8988T (cell line): Measurements from ENCODE around the gene PDE6C.
A peak's percentile ranks its signal among the peaks of the same experiment; 100 is the strongest.
"Not testable (repeated sequence)": the region's sequence is repeated elsewhere in the genome, so short reads cannot be mapped to it uniquely, and the experiment has no call there.

Source experiments
- DNase-seq: peaks from one replicate; pipeline ENCODE4 v3.0.0; 2011

PDE6C gene

DNA sequence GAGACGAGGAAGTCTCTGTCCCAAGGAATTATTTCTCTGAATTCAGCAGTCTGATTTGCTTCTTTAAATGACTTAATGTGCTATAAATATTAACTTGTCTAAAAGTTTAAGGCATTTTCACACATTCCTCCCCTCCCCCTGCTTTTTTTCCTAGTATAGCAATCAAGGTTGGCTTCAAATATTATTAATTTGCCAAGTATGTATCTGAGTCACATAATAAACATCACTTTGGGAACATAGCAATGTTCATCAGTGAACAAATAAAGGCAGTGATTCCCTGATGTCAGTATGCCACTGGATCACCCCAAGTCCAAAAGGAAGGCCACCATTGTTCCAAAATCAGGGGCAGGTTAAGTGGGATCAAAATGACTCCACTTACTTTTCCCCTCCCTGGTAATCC, 40.5 kb downstream of the PDE6C start:
- DNase-seq: no peak

DNA sequence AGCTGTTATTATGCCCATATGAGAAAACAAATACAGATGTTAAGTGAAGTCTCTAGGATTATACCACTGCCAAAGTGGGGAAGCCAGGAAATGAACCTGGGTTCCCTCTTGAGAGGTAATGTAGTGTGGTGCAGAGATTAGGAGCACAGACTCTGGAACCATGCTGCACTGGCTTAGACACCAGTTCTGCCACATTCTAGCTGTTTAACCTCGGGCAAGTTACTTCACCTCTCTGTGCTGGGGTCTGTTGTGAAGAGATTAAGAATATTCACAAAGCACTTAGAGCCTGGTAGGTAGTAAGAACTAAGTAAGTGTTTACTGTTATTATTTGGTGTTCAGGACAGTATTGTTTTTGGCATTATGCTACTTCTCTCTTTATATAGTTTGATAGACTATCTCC, 41.9 kb downstream of the PDE6C start:
- no peak for DNase-seq

GRCh38 chr10:93656155-93656554, 43.8 kb downstream of the PDE6C start:
- no peak for DNase-seq

DNA sequence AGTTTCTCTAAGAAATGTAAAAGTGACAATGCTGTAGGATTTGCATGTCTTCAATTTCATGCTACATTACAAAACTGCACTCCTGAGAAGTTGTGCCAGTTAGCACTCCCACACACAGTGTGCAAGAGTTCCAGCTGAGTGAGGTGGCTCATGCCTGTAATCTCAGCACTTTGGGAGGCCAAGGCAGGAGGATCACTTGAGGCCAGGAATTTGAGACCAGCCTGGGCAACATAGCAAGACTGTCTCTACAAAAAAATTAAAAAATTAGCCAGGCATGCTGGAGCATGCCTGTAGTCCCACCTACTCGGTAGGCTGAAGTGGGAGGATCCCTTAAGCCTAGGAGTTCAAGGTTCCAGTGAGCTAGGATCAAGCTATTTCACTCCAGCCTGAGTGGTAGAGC, 45.4 kb downstream of the PDE6C start:
- DNase-seq: no peak

DNA sequence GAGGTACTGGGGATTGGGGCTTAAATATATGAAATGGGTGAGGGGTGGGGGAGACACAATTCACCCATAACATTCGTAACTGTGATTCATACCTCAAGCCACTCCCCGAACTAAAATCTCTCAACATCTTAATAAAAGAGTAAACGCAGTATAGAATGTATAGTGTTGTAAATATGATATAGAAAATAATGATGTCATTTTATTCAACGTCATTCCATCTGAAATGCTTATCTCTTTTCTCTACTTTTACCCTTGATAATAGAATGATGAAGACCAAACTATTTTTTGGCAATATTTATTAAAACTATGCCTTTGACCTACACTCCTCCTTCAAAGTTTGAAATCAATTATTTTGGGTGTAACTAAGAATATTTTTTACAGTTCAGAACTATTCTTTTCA, 53.7 kb downstream of the PDE6C start:
- no peak for DNase-seq

- no peak for DNase-seq
Observed at GRCh38 chr10:93667795-93668194, 55.5 kb downstream of the PDE6C start.

GRCh38 chr10:93670372-93670771, 58.0 kb downstream of the PDE6C start:
- no peak for DNase-seq

DNA sequence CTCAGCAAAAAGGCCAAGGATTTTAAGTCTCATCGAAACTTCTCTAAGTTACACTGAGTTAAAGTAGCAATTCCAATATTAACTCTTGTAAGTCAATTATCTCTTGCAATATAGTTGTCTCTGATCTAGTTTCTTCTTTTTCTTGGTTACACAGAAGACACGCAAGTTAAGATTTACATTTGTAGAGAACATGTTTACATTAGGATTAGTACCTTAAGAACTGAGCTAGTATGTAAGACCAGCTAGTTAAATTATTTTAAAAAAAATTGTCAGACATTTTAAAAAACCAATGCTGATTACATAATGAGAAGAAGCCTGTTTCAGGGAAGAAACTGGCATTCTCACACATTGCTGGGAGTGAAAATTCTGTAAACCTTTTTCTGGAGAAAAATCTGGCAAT, 58.7 kb downstream of the PDE6C start:
- no peak for DNase-seq

GRCh38 chr10:93672022-93672678, 59.8 kb downstream of the PDE6C start:
- no peak for DNase-seq

DNA sequence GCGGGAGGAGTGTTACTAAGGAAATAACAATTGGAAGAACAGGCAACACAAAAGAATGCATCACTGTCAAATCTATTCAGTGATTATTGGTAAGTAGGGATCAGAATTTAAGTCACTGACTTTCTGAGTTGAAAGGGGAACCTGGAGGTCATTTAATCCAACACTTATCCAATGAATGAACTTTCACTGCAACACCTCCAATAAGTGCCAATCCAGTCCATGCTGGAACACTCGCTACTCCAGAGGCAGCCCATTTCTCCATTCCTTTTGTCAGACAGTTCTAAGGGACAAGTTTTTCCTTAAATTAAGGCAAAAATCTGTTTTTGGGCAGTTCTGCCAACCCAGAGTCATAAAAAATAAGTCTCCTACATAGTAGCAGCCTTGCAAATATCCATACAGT, 60.6 kb downstream of the PDE6C start:
- DNase-seq: no peak

- no peak for DNase-seq
Observed at GRCh38 chr10:93673791-93674190, 61.5 kb downstream of the PDE6C start.

DNA sequence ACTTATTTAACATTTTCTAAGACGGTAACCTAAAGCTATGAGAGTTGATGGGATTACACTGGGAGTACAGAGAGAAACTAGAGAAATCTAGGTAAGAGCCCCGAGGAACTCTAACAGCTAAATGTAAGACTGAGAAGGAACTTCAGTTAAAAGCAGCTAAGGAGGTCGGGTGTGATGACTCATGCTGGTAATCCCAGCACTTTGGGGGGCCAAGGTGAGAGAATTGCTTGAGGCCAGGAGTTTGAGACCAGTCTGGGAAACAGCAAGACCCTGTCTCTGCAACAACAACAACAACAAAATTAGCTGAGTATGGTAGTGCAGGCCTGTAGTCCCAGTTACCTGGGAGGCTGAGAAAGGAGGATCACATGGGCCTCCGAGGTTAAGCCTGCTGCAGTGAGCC, 66.0 kb downstream of the PDE6C start:
- DNase-seq: no peak

DNA sequence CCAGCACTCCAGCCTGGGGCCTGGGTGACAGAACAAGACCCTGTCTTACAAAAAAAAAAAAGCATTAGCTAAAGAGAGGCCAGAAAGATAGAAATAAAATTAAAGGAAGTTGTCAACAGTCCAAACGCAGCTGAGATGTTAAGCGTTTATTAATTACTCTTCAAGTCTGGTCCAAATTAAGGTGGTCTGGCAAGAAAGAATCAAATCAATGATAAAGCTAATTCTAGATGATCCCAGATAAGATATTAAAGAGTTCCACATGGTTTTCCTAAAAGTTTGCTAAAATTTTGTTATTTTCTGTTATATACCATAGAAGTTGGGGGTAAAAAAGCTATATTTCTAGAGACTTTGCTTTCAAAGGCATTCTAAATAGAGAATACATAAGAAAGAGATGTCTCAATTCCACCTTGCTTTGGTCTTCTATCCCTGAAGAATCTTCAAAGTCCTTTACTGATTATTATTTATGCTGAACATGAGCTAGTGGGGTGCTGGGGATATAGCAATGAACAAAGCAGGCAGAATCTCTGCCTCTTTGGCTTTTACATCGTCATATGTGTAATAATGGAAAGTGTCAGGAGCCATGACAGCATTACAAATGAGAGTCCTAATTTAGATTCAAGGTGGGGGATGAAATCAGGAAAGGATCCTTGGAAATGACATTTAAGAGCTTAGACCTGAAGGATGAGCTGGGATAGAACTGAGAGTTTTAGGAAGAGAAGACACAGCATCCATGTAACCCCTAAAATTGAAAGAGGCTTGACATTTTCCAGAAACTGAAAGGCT, 66.7 kb downstream of the PDE6C start:
- no peak for DNase-seq

- no peak for DNase-seq
Observed at GRCh38 chr10:93680412-93681047, 68.2 kb downstream of the PDE6C start.

GRCh38 chr10:93687737-93688136, 75.4 kb downstream of the PDE6C start:
- no peak for DNase-seq

DNA sequence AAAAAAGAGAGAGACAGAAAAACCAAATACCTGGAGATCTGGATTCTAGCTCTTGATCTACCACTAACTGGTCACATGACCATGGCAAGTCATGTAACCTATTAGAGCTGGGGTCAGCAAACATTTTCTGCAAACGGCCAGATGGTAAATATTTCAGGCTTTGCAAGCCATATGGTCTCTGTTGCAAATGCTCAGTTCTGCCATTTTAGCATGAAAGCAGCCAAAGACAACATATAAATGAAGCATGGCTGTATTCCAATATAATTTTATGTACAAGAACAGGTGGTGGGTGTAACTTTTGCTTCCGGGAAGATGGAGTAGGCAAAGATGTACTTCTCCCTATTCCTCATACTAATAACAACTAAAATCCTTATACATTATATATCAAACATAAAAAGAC, 83.4 kb downstream of the PDE6C start:
- DNase-seq: no peak

- DNase-seq: not testable (repeated sequence)
Observed at GRCh38 chr10:93696582-93696981, 84.2 kb downstream of the PDE6C start.

GRCh38 chr10:93697207-93697606, 84.9 kb downstream of the PDE6C start:
- DNase-seq: no peak

- no peak for DNase-seq
Observed at GRCh38 chr10:93701866-93702209, 89.5 kb downstream of the PDE6C start.

GRCh38 chr10:93702210-93703001, 90.1 kb downstream of the PDE6C start, which contains the start of gene FRA10AC1:
Gene FRA10AC1 (minus strand): TSS chr10:93702592. CDS start chr10:93700106, 2,486 bp downstream.
- DNase-seq: peak; percentile 73

GRCh38 chr10:93703066-93703465, 90.7 kb downstream of the PDE6C start:
- no peak for DNase-seq

- no peak for DNase-seq
Observed at GRCh38 chr10:93703841-93704240, 91.5 kb downstream of the PDE6C start.

DNA sequence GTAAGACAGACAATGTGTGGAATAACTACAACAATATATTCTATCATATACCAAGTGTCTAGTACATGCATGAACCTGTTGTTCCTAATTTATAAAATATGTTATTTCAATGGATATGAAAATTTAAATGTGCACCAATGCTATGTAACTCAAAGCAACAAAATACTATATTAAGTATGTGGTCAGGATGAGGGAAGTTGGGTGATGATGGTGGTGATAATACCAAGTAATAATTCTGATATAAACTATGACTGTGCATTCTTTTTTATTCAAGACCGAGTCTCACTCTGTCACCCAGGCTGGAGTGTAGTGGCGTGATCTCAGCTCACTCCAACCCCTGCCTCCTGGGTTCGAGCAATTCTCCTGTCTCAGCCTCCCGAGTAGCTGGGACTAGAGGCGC, 92.1 kb downstream of the PDE6C start:
- DNase-seq: no peak
